ENCODE measurements around the gene PRKCE.
A peak's percentile ranks its signal among the peaks of the same experiment; 100 is the strongest.

The PRKCE gene

GRCh38 chr2:45611020-45611859, 40.2 kb upstream of the PRKCE start, which contains the start of gene SRBD1:
Gene SRBD1 (minus strand): TSS chr2:45611267. CDS start chr2:45605441, 5,826 bp downstream.
- DNase-seq (ENCODE audit: low read depth): peak; percentile 92
- peak within 1 kb of the TSS; percentile 92 for H3K4me3 ChIP-seq (ENCODE audit: control insufficient read depth, low read depth, low read length)
- no peak for TF ChIP-seq CTCF (conservative IDR thresholded peaks at IDR 0.05; ENCODE audit: control insufficient read depth, insufficient read depth, low read depth, low read length)

GRCh38 chr2:45612285-45612684, 39.2 kb upstream of the PRKCE start:
- H3K4me3 ChIP-seq (ENCODE audit: control insufficient read depth, low read depth, low read length): no peak overlapping the region
- no peak for TF ChIP-seq CTCF (conservative IDR thresholded peaks at IDR 0.05; ENCODE audit: control insufficient read depth, insufficient read depth, low read depth, low read length)
- no peak for DNase-seq (ENCODE audit: low read depth)

GRCh38 chr2:45612731-45613130, 38.7 kb upstream of the PRKCE start:
- DNase-seq (ENCODE audit: low read depth): peak; percentile 62
- H3K4me3 ChIP-seq (ENCODE audit: control insufficient read depth, low read depth, low read length): no peak overlapping the region
- no peak for TF ChIP-seq CTCF (conservative IDR thresholded peaks at IDR 0.05; ENCODE audit: control insufficient read depth, insufficient read depth, low read depth, low read length)

GRCh38 chr2:45614330-45614729, 37.1 kb upstream of the PRKCE start:
- H3K4me3 ChIP-seq (ENCODE audit: control insufficient read depth, low read depth, low read length): no peak overlapping the region
- DNase-seq (ENCODE audit: low read depth): no peak
- no peak for TF ChIP-seq CTCF (conservative IDR thresholded peaks at IDR 0.05; ENCODE audit: control insufficient read depth, insufficient read depth, low read depth, low read length)

- no peak for TF ChIP-seq CTCF (conservative IDR thresholded peaks at IDR 0.05; ENCODE audit: control insufficient read depth, insufficient read depth, low read depth, low read length)
- no peak for DNase-seq (ENCODE audit: low read depth)
- no peak overlapping the region for H3K4me3 ChIP-seq (ENCODE audit: control insufficient read depth, low read depth, low read length)
Observed at GRCh38 chr2:45614871-45615415, 36.5 kb upstream of the PRKCE start.

- H3K4me3 ChIP-seq (ENCODE audit: control insufficient read depth, low read depth, low read length): no peak overlapping the region
- no peak for TF ChIP-seq CTCF (conservative IDR thresholded peaks at IDR 0.05; ENCODE audit: control insufficient read depth, insufficient read depth, low read depth, low read length)
- peak; percentile 75 for DNase-seq (ENCODE audit: low read depth)
Observed at GRCh38 chr2:45616658-45617411, 34.6 kb upstream of the PRKCE start.
